GM12873 (cell line): ENCODE measurements around the gene PHRF1.

ENCODE experiments used
- TF ChIP-seq, protein P1 (sequence below): IDR thresholded peaks from 2 replicates; pipeline ENCODE4 v1.5.1; 2012; ENCODE audit warnings: low read depth, mild to moderate bottlenecking, moderate library complexity, low read length, control low read depth; ENCODE audit not compliant: insufficient read depth; ENCODE audit errors: missing control alignments

Gene PHRF1

DNA sequence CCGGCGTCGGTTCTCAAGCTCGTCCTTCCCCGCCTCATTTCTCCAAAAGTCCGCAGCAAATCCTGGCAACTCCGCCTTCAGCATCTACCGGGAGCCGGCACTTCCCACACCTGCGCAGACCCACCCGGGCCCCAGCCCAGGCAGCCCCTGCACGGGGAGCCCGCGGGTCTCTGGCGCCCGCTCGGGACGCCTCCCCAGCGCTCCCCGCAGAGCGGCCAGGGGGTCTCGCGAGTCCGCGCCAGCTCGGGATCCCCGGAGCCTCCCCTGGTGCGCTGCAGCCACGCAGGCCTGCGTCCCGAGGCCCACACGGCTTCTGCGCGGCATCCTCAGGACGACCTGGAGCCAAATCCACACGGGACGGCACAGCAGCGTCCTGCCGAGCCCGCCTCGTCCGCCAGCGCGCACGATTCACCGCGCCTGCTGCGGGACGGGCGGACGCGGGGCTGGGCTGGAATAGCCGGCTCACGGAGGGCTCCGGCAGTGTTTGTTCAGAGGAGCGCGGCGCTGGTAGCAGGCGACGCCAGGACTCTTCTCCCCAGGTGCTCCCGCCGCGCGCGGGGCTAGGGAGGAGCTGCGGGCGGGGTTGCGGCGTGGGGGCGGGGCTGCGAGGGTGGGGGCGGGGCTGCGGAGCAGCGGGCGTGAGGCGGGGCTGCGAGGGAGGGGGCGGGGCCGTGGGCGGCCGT lies 816 bp upstream of the PHRF1 start:
- TF ChIP-seq, protein P1, sequence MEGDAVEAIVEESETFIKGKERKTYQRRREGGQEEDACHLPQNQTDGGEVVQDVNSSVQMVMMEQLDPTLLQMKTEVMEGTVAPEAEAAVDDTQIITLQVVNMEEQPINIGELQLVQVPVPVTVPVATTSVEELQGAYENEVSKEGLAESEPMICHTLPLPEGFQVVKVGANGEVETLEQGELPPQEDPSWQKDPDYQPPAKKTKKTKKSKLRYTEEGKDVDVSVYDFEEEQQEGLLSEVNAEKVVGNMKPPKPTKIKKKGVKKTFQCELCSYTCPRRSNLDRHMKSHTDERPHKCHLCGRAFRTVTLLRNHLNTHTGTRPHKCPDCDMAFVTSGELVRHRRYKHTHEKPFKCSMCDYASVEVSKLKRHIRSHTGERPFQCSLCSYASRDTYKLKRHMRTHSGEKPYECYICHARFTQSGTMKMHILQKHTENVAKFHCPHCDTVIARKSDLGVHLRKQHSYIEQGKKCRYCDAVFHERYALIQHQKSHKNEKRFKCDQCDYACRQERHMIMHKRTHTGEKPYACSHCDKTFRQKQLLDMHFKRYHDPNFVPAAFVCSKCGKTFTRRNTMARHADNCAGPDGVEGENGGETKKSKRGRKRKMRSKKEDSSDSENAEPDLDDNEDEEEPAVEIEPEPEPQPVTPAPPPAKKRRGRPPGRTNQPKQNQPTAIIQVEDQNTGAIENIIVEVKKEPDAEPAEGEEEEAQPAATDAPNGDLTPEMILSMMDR: no peak

DNA sequence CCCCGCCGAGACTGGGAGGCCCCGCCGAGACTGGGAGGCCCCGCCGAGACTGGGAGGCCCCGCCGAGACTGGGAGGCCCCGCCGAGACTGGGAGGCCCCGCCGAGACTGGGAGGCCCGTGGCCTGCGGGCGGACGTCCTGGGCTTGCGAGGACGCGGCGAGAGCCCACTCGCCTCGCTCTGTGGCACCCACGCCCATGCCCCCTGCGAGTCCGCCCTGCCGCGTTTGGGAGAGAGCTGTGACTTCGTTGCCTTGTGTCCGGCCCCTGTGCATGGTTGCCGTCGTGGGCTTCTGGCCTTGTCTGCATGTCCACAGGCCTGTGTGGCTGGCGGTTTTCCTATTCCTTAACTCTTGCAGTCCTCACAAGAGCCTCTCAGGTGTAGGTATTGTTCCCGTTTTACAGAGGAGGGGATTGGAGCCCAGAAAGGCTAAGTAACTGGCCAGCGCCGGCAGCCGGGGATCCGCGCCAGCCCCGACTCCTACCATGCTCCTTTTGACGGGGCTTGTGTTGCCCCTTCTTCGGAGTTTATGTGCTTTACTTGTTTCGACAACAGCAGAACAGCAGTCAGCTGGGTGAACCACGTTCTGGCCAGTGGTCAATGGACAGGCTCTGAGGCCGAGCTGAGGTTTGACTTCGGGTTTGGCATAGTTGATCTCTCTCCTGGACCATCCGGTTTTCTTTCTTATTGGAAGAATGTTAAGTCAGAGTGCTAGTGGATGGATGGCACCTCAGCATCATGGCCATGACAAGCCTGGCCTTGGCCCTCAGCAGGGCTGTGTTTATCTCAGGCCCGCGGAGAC lies 741 bp downstream of the PHRF1 start:
- TF ChIP-seq, protein P1: no peak

GRCh38 chr11:577611-577894 lies 1.3 kb downstream of the PHRF1 start:
- TF ChIP-seq, protein P1: no peak

DNA sequence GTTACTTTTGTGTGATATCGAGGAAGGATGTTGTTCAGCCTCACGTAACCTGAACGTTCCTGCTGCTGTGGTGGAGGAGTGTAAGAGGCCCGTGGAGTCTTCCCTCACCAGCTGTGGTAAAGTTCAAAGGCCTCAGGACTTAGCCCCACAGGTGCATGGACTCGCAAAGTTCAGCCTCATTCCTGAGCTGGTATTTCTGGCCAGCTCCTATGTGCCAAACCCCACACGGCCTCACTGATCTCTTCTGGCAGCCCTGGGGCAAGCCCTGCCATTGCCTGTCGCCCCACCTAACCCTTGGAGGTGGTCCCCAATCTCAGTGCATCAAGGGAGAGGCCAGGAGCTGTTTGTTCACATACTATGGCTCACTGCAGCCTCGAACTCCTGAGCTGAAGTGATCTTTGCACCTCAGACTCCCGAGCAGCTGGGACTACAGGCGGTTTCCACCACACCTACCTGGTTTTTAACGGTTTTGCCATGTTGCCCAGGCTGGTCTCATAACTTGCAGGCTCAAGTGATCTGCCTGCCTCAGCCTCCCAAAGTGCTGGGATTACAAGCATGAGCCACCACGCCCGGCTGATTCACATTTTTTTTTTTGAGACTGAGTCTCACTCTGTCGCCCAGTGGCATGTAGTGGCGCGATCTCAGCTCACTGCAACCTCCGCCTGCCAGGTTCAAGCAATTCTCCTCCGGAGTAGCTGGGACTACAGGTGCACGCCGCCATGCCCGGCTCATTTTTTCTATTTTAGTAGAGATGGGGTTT lies 2.2 kb downstream of the PHRF1 start:
- TF ChIP-seq, protein P1: no peak

DNA sequence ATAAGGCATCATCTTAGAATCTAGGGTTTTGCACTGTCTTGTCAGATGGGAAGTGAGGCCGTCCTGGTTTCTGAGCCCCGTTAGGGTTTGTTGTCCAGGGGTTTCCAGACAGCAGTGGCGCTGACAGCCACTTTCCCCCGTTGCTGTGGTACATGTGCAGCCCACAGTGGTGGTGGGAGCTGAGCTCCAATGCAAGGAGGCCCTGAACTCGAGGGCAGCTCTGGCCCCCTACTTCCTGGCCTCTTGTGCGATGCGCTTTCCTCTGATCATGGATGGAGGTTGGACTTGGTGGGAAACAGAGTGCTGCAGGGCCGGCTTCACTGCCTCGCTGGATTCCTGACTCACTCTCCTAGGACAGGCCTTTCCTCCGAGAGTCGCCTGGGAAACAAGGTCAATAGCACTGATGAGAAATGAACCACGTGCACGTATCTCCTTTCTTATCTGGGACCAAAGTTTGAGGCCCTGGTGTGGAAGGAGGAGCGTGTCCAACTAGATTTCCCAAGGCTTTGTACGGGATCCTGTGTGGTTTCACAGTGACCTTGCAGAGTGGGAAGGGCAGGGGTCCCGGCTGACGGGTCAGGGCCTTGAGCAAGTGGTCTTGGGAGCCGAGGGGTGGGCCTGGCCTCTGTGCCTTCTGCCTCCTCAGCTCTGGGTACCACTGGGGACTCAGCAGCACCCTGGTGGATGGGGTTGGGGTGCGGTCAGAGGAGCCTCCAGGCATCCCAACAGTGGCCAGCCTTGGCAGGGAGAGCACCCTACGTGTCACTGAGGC lies 3.7 kb downstream of the PHRF1 start:
- TF ChIP-seq, protein P1: no peak

- TF ChIP-seq, protein P1: no peak
These were observed 5.1 kb downstream of the PHRF1 start for GRCh38 chr11:581342-581741.
